ENCODE results near the gene SUGP1. TPM values are rescaled to one million over a fixed set of nuclear protein-coding genes. Genes with fewer than 3 reads are reported as not detected.
"Not testable (repeated sequence)": the region's sequence is repeated elsewhere in the genome, so short reads cannot be mapped to it uniquely, and the experiment has no call there.

Gene SUGP1
- total and polyA plus RNA-seq, 2 experiments from 2014 or later: 25.6 to 50.5 TPM

DNA sequence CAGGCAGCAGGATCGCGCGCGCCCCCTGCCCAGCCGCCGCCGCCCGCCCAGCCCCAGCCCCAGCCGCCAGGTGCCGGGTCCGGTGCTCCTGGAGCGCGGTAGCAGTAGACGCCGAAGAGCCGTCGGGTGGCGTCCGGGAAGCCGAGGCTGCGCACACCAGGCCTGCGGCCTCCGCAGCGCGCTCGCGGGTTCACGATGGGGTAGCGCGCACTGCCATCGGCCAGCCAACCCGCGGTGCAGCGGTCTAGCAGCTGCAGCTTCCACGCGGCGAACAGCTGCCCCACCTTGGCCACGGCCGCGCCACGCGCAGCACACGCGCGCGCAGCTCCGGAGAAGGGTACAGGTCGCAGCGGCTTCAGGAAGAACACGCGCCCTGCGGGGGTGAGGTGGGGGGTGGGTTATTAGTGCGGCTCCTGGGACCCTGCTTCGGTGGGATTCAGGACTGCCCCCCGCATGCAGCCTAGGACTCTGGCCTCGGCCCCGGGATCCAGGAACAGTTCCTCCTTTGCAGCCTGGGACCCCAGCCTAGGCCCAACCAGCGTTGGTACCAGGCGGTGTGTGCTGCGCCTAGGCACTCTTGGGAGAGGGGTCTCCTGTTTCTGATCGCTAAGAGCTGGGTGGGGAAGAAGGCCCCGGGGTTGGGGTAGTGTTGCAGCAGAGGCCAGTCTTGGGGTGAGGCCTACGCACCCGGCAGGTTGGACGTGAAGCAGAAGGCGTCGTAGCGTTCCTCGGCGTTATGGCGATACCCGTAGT is 62.3 kb downstream of the SUGP1 start:
- Histone ChIP-seq H3K27me3 (replicated peaks; ENCODE audit: insufficient read depth) (peaks cover 37% of the 10 kb centered on the region), H2AFZ (no peak overlapping the region), H3K4me2 (ENCODE audit: unreplicated experiment) (no peak overlapping the region), H3F3A (ENCODE audit: insufficient read depth) (no peaks in the 10 kb centered on the region), H3K9me3 (ENCODE audit: low read depth) (no peaks in the 10 kb centered on the region), H3K9ac (no peak overlapping the region), H3K4me1 (ENCODE audit: insufficient read depth) (no peaks in the 10 kb centered on the region), H3K4me3 (no peak overlapping the region), H3K36me3 (ENCODE audit: low read depth) (no peaks in the 10 kb centered on the region), H3K9me2 (ENCODE audit: insufficient read depth) (no peaks in the 10 kb centered on the region), H4K20me1 (ENCODE audit: insufficient read depth) (no peaks in the 10 kb centered on the region), H3K27ac (no peak overlapping the region), H3K79me2 (ENCODE audit: insufficient read depth) (no peaks in the 10 kb centered on the region)
- TF ChIP-seq EZH2 (IDR thresholded peaks at IDR 0.05; ENCODE audit: insufficient read depth, poor library complexity, severe bottlenecking) (no peak), EZH2phosphoT487 (IDR thresholded peaks at IDR 0.05; ENCODE audit: insufficient read depth, low read depth) (no peak)
- in situ Hi-C loops (cut with MboI): no loop called here
- DNase-seq: no peak
- WGBS, 2 experiments (ENCODE audit: low coverage in 1 of 2, low lambda C conversion rate in 2 of 2, missing lambda C conversion rate in 2 of 2): 71 to 79% methylated on average over 47 to 61 of the region's 72 CpGs

GRCh38 chr19:19257137-19257536 is 63.2 kb downstream of the SUGP1 start:
- Histone ChIP-seq H3K9me2 (ENCODE audit: insufficient read depth) (no peaks in the 10 kb centered on the region), H3K27ac (no peak overlapping the region), H2AFZ (no peak overlapping the region), H3K4me1 (ENCODE audit: insufficient read depth) (no peaks in the 10 kb centered on the region), H3F3A (ENCODE audit: insufficient read depth) (no peaks in the 10 kb centered on the region), H3K36me3 (ENCODE audit: low read depth) (no peaks in the 10 kb centered on the region), H3K4me3 (no peak overlapping the region), H3K9me3 (ENCODE audit: low read depth) (no peaks in the 10 kb centered on the region), H3K4me2 (ENCODE audit: unreplicated experiment) (no peak overlapping the region), H4K20me1 (ENCODE audit: insufficient read depth) (no peaks in the 10 kb centered on the region), H3K79me2 (ENCODE audit: insufficient read depth) (no peaks in the 10 kb centered on the region), H3K27me3 (replicated peaks; ENCODE audit: insufficient read depth) (peaks cover 31% of the 10 kb centered on the region), H3K9ac (no peak overlapping the region)
- 66 to 67% methylated on average over 13 to 14 of the region's 14 CpGs for WGBS, 2 experiments (ENCODE audit: low coverage in 1 of 2, low lambda C conversion rate in 2 of 2, missing lambda C conversion rate in 2 of 2)
- DNase-seq: no peak
- in situ Hi-C loops (cut with MboI): no loop called here
- TF ChIP-seq EZH2phosphoT487 (IDR thresholded peaks at IDR 0.05; ENCODE audit: insufficient read depth, low read depth) (no peak), EZH2 (IDR thresholded peaks at IDR 0.05; ENCODE audit: insufficient read depth, poor library complexity, severe bottlenecking) (no peak)

- Histone ChIP-seq H3K9me3 (ENCODE audit: low read depth) (no peaks in the 10 kb centered on the region), H3K9ac (no peak overlapping the region), H3K79me2 (ENCODE audit: insufficient read depth) (no peaks in the 10 kb centered on the region), H2AFZ (no peak overlapping the region), H3K4me3 (no peak overlapping the region), H3K27ac (no peak overlapping the region), H4K20me1 (ENCODE audit: insufficient read depth) (no peaks in the 10 kb centered on the region), H3F3A (ENCODE audit: insufficient read depth) (no peaks in the 10 kb centered on the region), H3K9me2 (ENCODE audit: insufficient read depth) (no peaks in the 10 kb centered on the region), H3K36me3 (ENCODE audit: low read depth) (no peaks in the 10 kb centered on the region), H3K4me2 (ENCODE audit: unreplicated experiment) (no peak overlapping the region), H3K27me3 (replicated peaks; ENCODE audit: insufficient read depth) (peaks cover 34% of the 10 kb centered on the region), H3K4me1 (ENCODE audit: insufficient read depth) (no peaks in the 10 kb centered on the region)
- in situ Hi-C loops (cut with MboI): no loop called here
- DNase-seq: no peak
- WGBS, 2 experiments (ENCODE audit: low coverage in 1 of 2, low lambda C conversion rate in 2 of 2, missing lambda C conversion rate in 2 of 2): 24 to 25% methylated on average over 17 of the region's 17 CpGs
- no peak for TF ChIP-seq EZH2 (IDR thresholded peaks at IDR 0.05; ENCODE audit: insufficient read depth, poor library complexity, severe bottlenecking)
- TF ChIP-seq EZH2phosphoT487 (IDR thresholded peaks at IDR 0.05; ENCODE audit: insufficient read depth, low read depth): no peak
These were observed 64.0 kb downstream of the SUGP1 start for GRCh38 chr19:19256072-19256969.

GRCh38 chr19:19253409-19253808 is 66.9 kb downstream of the SUGP1 start:
- H3K36me3 ChIP-seq (ENCODE audit: low read depth); H3K27ac ChIP-seq; DNase-seq; H3F3A ChIP-seq (ENCODE audit: insufficient read depth); H3K4me2 ChIP-seq (ENCODE audit: unreplicated experiment); H3K79me2 ChIP-seq (ENCODE audit: insufficient read depth); H3K4me3 ChIP-seq; H3K9me2 ChIP-seq (ENCODE audit: insufficient read depth); H4K20me1 ChIP-seq (ENCODE audit: insufficient read depth); in situ Hi-C loops (cut with MboI); H3K4me1 ChIP-seq (ENCODE audit: insufficient read depth); H3K9me3 ChIP-seq (ENCODE audit: low read depth); H3K9ac ChIP-seq; H2AFZ ChIP-seq: not testable (repeated sequence)
- peaks cover 41% of the 10 kb centered on the region for H3K27me3 ChIP-seq (replicated peaks; ENCODE audit: insufficient read depth)
- WGBS, 2 experiments (ENCODE audit: low coverage in 1 of 2, low lambda C conversion rate in 2 of 2, missing lambda C conversion rate in 2 of 2): 49 to 54% methylated on average over 6 of the region's 6 CpGs

Data from GM23248 (cell line).